GM12892 (cell line): Measurements from ENCODE around the gene VSIG2.

Experiments
- POLR2A ChIP-seq: IDR thresholded peaks from 2 replicates; pipeline ENCODE4 v1.6.1; 2011; ENCODE audit warnings: low read depth, low read length, control low read depth
- POLR2AphosphoS5 ChIP-seq: IDR thresholded peaks from 2 replicates; pipeline ENCODE4 v1.6.1; 2011; ENCODE audit warnings: low read depth, low read length, control low read depth
- TAF1 ChIP-seq: IDR thresholded peaks from 2 replicates; pipeline ENCODE4 v1.6.1; 2011; ENCODE audit warnings: low read depth, mild to moderate bottlenecking, control low read depth, low read length, borderline replicate concordance

DNA sequence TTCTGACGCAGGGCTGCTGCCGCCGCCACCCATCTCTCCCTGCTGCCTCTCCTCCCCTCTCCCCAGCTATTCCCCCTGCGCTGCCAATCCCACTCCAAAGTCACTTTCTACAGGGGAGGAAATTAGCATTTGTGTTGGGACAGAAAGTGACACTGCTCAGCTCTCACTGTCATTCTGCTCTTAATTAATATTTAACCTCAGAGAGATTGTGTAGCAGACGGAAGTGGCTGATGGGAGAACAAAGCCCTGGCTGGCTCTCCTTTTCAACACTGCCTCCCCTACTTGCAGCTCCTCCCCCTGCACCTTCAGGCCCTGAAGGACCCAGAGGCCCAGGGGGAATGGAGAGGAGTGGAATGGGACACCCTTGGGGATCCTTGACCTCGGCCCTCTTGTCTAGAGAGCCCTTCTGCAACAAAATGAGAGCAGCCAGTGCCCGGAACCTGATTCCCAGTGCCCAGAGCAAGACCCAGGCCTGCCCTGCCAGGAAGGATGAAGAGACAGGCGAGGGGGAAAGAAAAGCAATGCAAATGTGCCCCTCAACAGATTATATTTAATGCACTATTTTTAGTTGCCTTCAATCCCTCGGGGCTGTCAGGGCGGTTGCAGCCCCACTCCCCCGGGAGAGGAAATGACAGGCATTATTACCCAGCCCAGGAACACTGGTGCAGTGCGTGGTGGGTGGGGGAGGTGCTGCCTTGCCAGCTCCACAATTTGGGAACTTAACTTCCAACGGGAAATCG lies 26.9 kb downstream of the VSIG2 start:
- TF ChIP-seq POLR2AphosphoS5 (no peak), TAF1 (no peak), POLR2A (no peak)
